Measurements from ENCODE around the gene FARP2. TPM values are rescaled to one million over a fixed set of nuclear protein-coding genes. Genes with fewer than 3 reads are reported as not detected.

The FARP2 gene
- total and polyA plus RNA-seq, 2 of the 4 experiments (the other 2 are of a cell fraction), result 17.1 to 30.8 TPM

GRCh38 chr2:241425368-241425767 lies 69.3 kb downstream of the FARP2 start:
- Histone ChIP-seq H3K4me3 (ENCODE audit: insufficient read depth, low read depth, low read length) (no peak overlapping the region), H3K27me3 (ENCODE audit: control insufficient read depth, insufficient read depth, low read length) (no peaks in the 10 kb centered on the region), H3K27ac (ENCODE audit: insufficient read depth, low read length) (no peak overlapping the region), H3K14ac (replicated peaks; ENCODE audit: low read depth, low read length) (no peak overlapping the region), H3K23ac (ENCODE audit: low read depth, low read length) (no peak overlapping the region), H2BK5ac (ENCODE audit: low read depth, low read length, poor library complexity, severe bottlenecking) (no peak overlapping the region), H2BK20ac (ENCODE audit: low read depth, low read length) (no peak overlapping the region), H3K9me1 (ENCODE audit: insufficient read depth, low read length) (no peaks in the 10 kb centered on the region), H4K91ac (ENCODE audit: insufficient read depth, low read depth, low read length) (no peak overlapping the region), H4K20me1 (ENCODE audit: insufficient read depth, low read length) (no peaks in the 10 kb centered on the region; the same call in 1 of the 2 replicates), H2AFZ (replicated peaks; ENCODE audit: low read length, poor library complexity) (no peak overlapping the region), H3K36me3 (ENCODE audit: control insufficient read depth, insufficient read depth, low read length) (peaks cover 17% of the 10 kb centered on the region), H2BK15ac (ENCODE audit: low read depth, low read length) (no peak overlapping the region), H3K4ac (ENCODE audit: low read depth, low read length) (no peak overlapping the region), H2AK5ac (ENCODE audit: low read depth, low read length) (no peak overlapping the region), H3K56ac (ENCODE audit: extremely low read depth, insufficient read depth, low read length) (no peak overlapping the region), H3K4me2 (ENCODE audit: low read depth, low read length) (no peak overlapping the region), H3K18ac (ENCODE audit: low read depth, low read length) (no peak overlapping the region), H4K8ac (ENCODE audit: low read depth in 2 of 2, low read length in 2 of 2) (no peak overlapping the region), H3K9ac (ENCODE audit: low read depth, low read length) (no peak overlapping the region), H4K5ac (ENCODE audit: low read depth, low read length) (no peak overlapping the region), H2BK120ac (ENCODE audit: low read depth, low read length) (no peak overlapping the region), H2AK9ac (replicated peaks; ENCODE audit: low read depth, low read length, poor library complexity) (no peak overlapping the region), H3K79me1 (ENCODE audit: low read depth in 1 of 2, low read length in 2 of 2) (no peaks in the 10 kb centered on the region), H3K4me1 (ENCODE audit: control insufficient read depth, insufficient read depth, low read length) (no peaks in the 10 kb centered on the region), H3K9me3 (ENCODE audit: control insufficient read depth, insufficient read depth, low read length) (no peaks in the 10 kb centered on the region; the same call in 1 of the 2 replicates)
- BruUV-seq (replicated peaks), result no TSS peak
- in situ Hi-C loops (cut with MboI; ENCODE audit: low sequenced_read_pairs) (no loop called here), dilution Hi-C loops (cut with HindIII; ENCODE audit: low sequenced_read_pairs, unreplicated experiment) (no loop called here), intact Hi-C loops (cut with micrococcal nuclease) (no loop called here)
- DNase-seq (no peak), ATAC-seq (ENCODE audit: low read depth) (no peak)
- ChIA-PET CTCF (interaction anchor here (0.6 to 0.7 kb wide), 2 partner anchors 24 to 89 kb away, joined by 3 read pairs; no protein-coding TSS in a partner anchor), POLR2A (ENCODE audit: unreplicated experiment) (interaction anchor here (0.6 kb wide), 1 partner anchor 35 kb away, joined by 4 read pairs; no protein-coding TSS in a partner anchor)
- no CpG with 5 or more reads among the region's 3 CpGs for WGBS, 2 experiments (ENCODE audit: extremely low coverage in 2 of 2, insufficient read length in 1 of 2)
- TF ChIP-seq NFE2L2 (IDR thresholded peaks at IDR 0.05; ENCODE audit: low read depth, low read length) (no peak), USF2 (IDR thresholded peaks at IDR 0.05; ENCODE audit: low read depth, low read length) (no peak), MXI1 (IDR thresholded peaks at IDR 0.05; ENCODE audit: borderline replicate concordance, low read depth, low read length) (no peak), RAD21 (IDR thresholded peaks at IDR 0.05; ENCODE audit: low read length) (no peak), CTCF (conservative IDR thresholded peaks at IDR 0.05; ENCODE audit: low read depth, low read length) (no peak), BHLHE40 (IDR thresholded peaks at IDR 0.05; ENCODE audit: low read depth, low read length) (no peak), CEBPB (IDR thresholded peaks at IDR 0.05; ENCODE audit: low read depth, low read length) (no peak), MAFK (IDR thresholded peaks at IDR 0.05; ENCODE audit: low read depth, low read length) (no peak), CHD1 (IDR thresholded peaks at IDR 0.05; ENCODE audit: low read depth, low read length) (no peak), MAZ (IDR thresholded peaks at IDR 0.05; ENCODE audit: borderline replicate concordance, low read depth, low read length) (no peak), SMC3 (IDR thresholded peaks at IDR 0.05; ENCODE audit: low read depth, low read length) (no peak), ELK1 (IDR thresholded peaks at IDR 0.05; ENCODE audit: borderline replicate concordance, low read depth, low read length) (no peak)

Data from IMR-90 (cell line).